Fibroblast of skin of scalp (primary cell): ENCODE results near the gene ZFC3H1.

Experiments
- DNase-seq: peaks from one replicate; pipeline ENCODE4 v3.0.0-alpha.2; 2013

Gene ZFC3H1

GRCh38 chr12:71627438-71628002, 36.1 kb downstream of the ZFC3H1 start:
- no peak for DNase-seq

DNA sequence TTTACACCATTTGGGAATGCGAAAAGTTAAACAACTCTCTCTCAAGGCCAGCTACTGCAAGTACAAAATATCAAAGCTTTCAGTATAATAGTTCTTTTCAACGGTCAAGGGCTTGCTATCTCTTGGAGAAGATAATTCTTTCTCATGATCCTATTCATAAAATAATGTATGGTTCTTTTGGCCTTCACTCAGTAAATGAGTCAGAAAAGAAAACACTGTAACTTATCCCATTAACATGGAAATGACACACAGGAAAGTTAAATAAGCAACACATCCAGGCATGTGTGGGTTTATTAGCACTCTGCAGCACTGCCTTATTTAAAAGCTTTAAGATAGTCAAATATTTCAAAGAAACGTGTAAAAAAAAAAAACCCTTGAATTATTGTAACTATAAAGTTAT, 36.9 kb downstream of the ZFC3H1 start:
- peak; percentile 41 for DNase-seq

GRCh38 chr12:71626098-71626497, 37.5 kb downstream of the ZFC3H1 start:
- no peak for DNase-seq

DNA sequence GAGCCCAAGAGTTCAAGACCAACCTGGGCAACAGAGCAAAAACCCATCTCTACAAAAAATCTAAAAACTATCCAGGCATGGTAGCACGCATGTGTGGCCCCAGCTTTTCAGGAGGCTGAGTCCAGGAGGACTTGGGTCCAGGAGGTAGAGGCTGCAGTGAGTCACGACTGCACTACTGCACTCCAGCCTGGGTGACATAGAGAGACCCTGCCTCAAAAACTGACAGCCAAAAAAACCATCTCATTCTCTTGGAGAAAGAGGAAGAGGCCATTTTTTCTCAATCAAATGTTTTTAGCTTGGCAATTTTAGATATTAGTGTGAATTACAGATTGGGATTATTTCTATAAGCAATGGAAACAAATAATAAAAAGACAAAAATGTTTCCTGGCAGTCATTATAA, 38.2 kb downstream of the ZFC3H1 start:
- no peak for DNase-seq

GRCh38 chr12:71621938-71622337, 41.7 kb downstream of the ZFC3H1 start:
- DNase-seq: no peak

DNA sequence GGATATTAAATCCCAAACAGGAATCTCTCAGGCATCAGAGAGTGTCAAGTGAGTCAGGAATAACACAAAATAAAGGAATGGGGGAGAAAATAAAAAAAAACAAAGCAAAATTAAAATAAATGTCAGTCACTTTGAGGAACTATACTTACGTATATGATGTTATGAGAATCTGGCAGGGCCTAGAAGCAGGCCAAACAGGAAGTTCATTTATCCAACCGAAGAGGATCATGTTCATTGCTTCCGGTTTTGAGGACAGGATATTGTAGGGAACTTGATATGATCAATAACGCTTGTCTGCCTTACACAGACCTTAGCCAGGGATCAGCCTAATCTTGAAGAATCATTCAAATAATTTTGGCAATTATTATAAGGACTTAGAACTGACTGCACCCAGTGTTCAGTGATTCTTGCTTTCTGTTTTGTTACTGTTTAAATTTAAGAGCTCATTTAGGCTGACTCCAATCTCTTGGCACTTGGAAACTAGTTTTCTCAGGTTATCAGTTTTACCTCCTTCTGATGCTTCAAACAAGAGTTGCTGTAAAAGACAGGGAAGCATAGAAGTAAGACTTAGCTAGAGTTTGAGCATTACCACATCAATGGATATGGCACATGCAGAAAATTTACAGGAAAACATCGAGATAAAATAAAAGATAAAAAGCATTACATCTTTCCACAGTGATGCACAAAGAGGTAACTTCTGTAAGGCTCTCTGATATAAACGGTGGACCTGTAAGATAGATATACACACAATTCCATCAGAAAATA, 53.4 kb downstream of the ZFC3H1 start:
- no peak for DNase-seq

DNA sequence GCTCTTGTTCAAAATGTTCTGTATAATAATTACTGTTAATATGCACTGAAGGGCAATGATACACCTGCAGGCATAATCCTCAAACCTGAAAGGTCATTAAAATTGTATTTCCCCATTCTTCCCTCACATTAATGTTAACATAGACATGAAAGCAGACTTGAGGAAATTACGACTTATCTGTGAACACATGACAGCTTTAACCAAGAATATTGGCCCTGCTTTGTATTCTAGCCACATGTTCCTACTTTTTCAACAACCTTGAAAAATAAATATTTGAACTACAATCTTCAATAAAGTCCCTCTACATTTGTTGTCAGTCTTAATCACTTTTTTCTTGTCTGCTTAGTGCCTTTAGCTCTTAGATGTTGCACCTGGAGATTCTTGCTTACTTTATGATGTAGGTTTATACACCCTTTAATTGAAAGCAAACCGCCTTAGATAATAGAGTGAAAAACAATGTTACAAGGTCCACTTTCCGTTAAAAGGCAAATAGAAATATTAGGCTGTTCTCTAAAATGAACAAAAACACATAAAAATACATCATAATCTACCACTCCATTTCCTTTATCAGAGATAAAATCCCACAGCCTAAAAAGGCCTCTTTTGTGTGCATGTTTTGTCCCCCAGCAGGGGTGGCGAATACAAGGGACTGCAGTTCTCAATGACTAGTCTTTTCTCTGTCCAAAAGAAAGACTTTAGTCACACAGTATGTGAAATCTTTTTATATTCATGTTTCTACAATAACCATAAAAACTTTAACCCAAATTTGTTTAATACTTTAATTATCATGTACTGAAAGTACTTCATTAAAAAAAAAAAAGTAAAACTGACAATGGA, 55.9 kb downstream of the ZFC3H1 start:
- DNase-seq: no peak

- no peak for DNase-seq
Observed at GRCh38 chr12:71605039-71605438, 58.6 kb downstream of the ZFC3H1 start.

DNA sequence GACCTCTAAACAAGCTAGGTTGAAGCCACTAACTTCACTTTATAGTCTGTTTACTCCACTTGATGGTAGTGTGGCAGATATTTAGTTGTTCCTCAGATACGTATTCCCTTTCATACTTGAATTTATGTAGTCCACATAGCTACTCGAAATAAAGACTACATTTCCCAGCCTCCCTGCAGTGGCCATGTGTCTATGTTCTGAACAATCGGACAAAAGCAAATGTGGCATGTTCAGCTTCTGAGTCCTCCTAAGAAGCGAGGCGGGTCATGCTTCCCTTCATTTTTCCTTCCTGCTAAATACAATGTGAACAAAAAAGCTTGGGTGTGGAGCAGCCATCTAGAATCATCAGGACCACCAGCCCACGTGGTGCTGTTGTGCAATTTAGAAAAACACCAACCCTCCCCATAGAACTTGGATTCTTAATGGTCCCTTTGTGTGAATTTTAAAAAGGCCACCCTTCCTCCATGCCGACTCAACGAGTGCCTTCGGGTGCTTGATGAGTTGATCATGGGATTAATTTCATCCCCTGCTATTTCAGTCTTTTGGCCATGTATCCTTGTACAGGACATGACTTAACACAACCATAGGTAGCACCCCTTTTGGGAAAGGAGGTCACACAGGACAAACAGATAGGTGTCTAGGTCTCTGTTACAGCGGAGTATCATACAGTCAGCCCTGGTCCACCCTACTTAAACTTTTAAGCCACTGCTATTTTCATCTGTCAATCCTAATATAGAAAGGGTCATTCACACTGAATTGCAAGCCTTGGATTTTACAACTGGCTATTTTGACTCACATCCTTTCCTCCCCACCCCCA, 60.7 kb downstream of the ZFC3H1 start:
- DNase-seq: no peak

GRCh38 chr12:71601546-71601945, 62.1 kb downstream of the ZFC3H1 start:
- DNase-seq: peak; percentile 43

GRCh38 chr12:71599210-71599609, 64.4 kb downstream of the ZFC3H1 start:
- no peak for DNase-seq

DNA sequence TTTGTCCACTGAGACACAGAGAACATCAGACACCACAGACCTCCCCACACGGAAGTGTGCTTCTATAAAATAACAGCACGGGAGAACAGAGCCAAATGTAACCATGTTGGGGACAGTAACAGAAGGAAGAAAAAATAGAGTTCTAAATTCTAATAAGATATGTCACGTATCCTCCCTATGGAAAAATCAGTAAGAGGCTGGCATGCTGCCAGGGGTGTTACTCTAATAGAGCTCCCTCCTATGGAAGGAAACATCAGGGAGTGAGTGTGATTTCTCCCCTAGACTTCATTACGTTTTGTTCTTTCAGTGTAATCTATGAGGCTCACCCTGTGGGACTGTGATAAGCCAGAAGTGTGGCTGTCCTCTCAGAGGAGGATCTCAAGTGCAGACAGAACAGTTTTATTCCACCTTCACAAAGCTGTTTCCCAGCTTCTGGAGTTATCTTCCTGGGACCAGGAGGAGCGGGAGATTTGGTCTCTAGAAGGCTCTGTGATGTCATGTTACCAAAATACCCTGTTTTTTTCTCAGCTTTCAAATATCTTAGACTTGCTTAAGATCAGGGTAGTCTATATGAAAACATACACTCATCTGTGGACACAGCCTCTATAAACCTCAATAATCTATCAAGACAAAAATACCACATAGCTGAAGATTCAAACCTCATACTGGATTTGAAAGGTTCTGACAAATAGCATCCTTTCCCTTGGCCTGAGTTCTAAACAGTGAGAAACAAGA, 69.3 kb downstream of the ZFC3H1 start:
- DNase-seq: peak; percentile 50

DNA sequence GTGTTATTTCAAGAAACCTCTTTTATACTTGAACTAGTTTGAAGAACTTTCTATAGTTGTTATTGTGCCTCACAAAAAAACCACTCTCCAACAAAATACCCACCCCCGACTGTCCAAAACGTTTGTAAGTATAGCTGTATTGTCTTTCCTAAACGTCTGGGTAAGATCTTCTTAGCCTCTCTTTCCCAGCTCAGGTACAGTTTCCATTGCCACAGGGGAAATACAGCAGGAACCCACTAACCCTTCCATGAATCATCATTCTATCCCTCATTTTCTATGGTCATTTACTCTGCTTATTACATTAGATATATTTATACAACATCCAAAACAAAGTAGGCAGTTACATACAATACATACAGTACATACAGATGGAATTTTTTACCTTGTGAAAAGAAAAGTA, 70.8 kb downstream of the ZFC3H1 start:
- DNase-seq: no peak

- no peak for DNase-seq
Observed at GRCh38 chr12:71591601-71592000, 72.0 kb downstream of the ZFC3H1 start.

GRCh38 chr12:71589478-71589881, 74.2 kb downstream of the ZFC3H1 start:
- peak; percentile 24 for DNase-seq

- no peak for DNase-seq
Observed at GRCh38 chr12:71587012-71587411, 76.6 kb downstream of the ZFC3H1 start.

DNA sequence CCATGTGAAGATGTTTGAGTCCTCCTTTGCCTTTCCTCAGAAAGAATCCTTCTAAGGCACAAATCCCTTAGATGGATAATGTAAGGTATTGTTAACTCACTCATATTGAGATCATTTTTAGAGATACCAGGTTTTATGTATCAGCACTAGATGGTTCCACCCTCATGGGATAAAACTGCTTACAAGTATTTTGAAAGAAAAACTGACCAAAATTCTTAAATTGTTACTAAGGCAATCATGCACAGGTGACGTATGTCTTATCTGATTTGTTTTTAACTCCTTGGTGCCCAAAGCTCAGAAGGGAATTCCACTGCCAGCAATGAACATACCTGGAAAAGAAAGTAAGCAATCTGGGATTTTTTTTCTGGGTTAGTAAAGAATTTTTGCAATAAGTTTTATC, 78.4 kb downstream of the ZFC3H1 start:
- no peak for DNase-seq

DNA sequence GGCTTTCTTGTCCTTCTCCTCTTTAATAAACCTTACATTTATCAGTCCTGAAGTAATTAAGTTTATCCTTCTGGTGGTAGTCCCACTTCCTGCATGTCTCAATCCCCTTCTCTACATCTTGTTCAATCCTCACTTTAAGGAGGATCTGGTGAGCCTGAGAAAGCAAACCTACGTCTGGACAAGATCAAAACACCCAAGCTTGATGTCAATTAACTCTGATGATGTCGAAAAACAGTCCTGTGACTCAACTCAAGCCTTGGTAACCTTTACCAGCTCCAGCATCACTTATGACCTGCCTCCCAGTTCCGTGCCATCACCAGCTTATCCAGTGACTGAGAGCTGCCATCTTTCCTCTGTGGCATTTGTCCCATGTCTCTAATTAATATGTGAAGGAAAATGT, 79.3 kb downstream of the ZFC3H1 start:
- DNase-seq: no peak

- no peak for DNase-seq
Observed at GRCh38 chr12:71582925-71583324, 80.7 kb downstream of the ZFC3H1 start.

- DNase-seq: no peak
Observed at GRCh38 chr12:71581206-71581605, 82.4 kb downstream of the ZFC3H1 start.

DNA sequence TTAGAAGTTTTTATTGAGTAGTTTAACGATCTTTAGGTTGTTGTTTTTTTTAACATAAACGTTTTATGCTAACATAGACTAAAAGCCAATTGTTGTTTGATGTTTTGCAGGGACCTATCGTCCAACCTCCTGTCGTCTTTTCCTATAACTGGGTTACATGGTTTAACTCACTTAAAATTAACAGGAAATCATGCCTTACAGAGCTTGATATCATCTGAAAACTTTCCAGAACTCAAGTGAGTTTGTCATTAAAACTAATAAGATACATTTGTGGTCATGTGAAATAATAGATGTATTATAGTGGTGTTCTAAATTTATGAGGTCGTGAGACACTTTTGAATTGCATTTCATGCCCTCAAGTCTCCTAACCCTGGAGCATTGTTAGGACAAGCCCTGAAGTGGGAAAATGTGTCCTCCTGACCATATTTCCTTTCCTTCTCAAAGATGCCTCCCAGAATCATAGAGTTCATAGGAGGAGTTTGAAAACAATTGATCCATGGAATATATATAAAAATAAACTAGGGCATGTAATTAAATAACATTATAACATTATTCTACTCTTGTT, 84.9 kb downstream of the ZFC3H1 start:
- no peak for DNase-seq

DNA sequence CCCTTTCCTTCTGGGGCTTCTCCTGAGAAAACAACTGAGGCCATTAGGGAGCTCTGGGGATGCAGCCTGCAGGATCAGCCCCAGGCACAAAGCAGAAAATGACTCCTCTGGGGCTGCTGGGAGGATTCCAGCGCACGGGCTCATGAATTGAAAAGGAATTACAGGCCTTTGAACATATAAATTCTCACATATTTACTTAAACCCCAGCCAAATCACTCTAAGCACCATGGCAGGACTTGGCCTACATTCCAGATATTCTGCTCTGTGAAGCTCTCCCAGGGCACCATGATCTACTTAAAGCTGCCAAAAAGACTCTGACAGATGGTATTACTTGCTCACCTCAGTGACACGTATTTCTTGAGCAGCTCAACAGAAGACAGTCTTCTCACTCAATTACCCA, 87.2 kb downstream of the ZFC3H1 start:
- peak; percentile 21 for DNase-seq
